Left lung (tissue), 10 donors: ENCODE data around the gene ZNF605. TPM values are rescaled to one million over a fixed set of nuclear protein-coding genes. Genes with fewer than 3 reads are reported as not detected.

Source experiments
- ATAC-seq: fragments of 200-7000 bp; cut with Tn5 transposase; one replicate; pipeline ENCODE4 v1.9.1; 2020; ENCODE audit warnings: moderate library complexity
- DNase-seq, 4 donors: peaks; one replicate each; pipeline ENCODE4 v3.0.0-alpha.2; 2013 to 2020
- H3K27ac ChIP-seq, 2 donors: fragments of 200-600 bp; sonication (generic) in 1 of 2; one replicate each; pipeline versions ENCODE4 v1.5.0 to v1.8.0; 2020 to 2021
- H3K27me3 ChIP-seq, 2 donors: fragments of 200-600 bp; sonication (generic) in 1 of 2; one replicate each; pipeline versions ENCODE4 v1.5.0 to v1.8.0; 2020 to 2021
- H3K36me3 ChIP-seq, 2 donors: fragments of 200-600 bp; sonication (generic) in 1 of 2; one replicate each; pipeline versions ENCODE4 v1.5.0 to v1.8.0; 2020 to 2021
- H3K4me1 ChIP-seq, 2 donors: fragments of 200-600 bp; one replicate each; pipeline ENCODE4 v1.8.0; 2021
- H3K4me3 ChIP-seq, 2 donors: fragments of 200-600 bp; sonication (generic) in 1 of 2; one replicate each; pipeline versions ENCODE4 v1.5.0 to v1.8.0; 2020 to 2021; ENCODE audit warnings: mild to moderate bottlenecking in 1 of 2
- H3K9me3 ChIP-seq, 2 donors: fragments of 200-600 bp; sonication (generic) in 1 of 2; one replicate each; pipeline versions ENCODE4 v1.5.0 to v1.8.0; 2020 to 2021
- CTCF ChIP-seq, 2 donors: fragments of 200-600 bp; sonication (generic) in 1 of 2; IDR thresholded peaks; one replicate each; pipeline versions ENCODE4 v1.5.0 to v1.8.0; 2021; ENCODE audit warnings: antibody characterized with exemption in 2 of 2
- intact Hi-C, 2 donors: fragments of 100-400 bp; cut with DNase I; formaldehyde crosslinking; loops; one replicate each; pipeline versions ENCODE4 v1.11.2 to v1.14.2; 2022
- polyA plus RNA-seq, 6 donors: library from polyadenylated mRNA; unstranded; fragments of 120-200 nt; gene quantifications; one replicate each; pipeline ENCODE4 v1.2.1, GENCODE V29; 2013; ENCODE audit not compliant: insufficient read length in 6 of 6
- total RNA-seq, 2 donors: library from RNA; stranded (reverse); fragmentation: NEBNext Ultra II Directional; extraction: Animal tissue kit (Norgen Biotek cat#: 25700); gene quantifications; one replicate each; pipeline ENCODE4 v1.2.1, GENCODE V29; 2021
- donor health status: DM: no; HTN: yes; CAD: no.
- donor health status: DM: no; HTN: no; CAD: no.

ZNF605 gene
- total and polyA plus RNA-seq, 8 donors = 14.7 to 28.7 (median 24.4) TPM

- Histone ChIP-seq H3K9me3 (peaks cover 0 to 56% of the 10 kb centered on the region in 2 donors), H3K27me3 (no peaks in the 10 kb centered on the region)
- intact Hi-C loops = no loop called here
Observed at GRCh38 chr12:132953163-132953425, 3.0 kb downstream of the ZNF605 start.

GRCh38 chr12:132952371-132953162, 3.5 kb downstream of the ZNF605 start:
- Histone ChIP-seq H3K27me3 (no peaks in the 10 kb centered on the region), H3K9me3 (peaks cover 0 to 61% of the 10 kb centered on the region in 2 donors), H3K27ac (no peak overlapping the region), H3K4me3 (no peak overlapping the region), H3K36me3 (peaks cover 0 to 42% of the 10 kb centered on the region in 2 donors), H3K4me1 (peaks cover 0 to 12% of the 10 kb centered on the region in 2 donors)
- no peak for TF ChIP-seq CTCF (IDR thresholded peaks at IDR 0.05)
- DNase-seq (no peak), ATAC-seq (no peak)
- intact Hi-C loops = no loop called here

More at GRCh38 chr12:132953163-132953425, 3.0 kb downstream of the ZNF605 start:
- Histone ChIP-seq H3K4me1 (peaks cover 0 to 12% of the 10 kb centered on the region in 2 donors), H3K36me3 (peaks cover 0 to 37% of the 10 kb centered on the region in 2 donors), H3K27ac (no peak overlapping the region), H3K4me3 (no peak overlapping the region)
- DNase-seq (no peak), ATAC-seq (no peak)
- TF ChIP-seq CTCF (IDR thresholded peaks at IDR 0.05) = no peak

GRCh38 chr12:132951649-132952048, 4.5 kb downstream of the ZNF605 start:
- Histone ChIP-seq H3K9me3 (peaks cover 0 to 70% of the 10 kb centered on the region in 2 donors), H3K27me3 (no peaks in the 10 kb centered on the region), H3K36me3 (peaks cover 0 to 51% of the 10 kb centered on the region in 2 donors), H3K4me1 (peaks cover 0 to 12% of the 10 kb centered on the region in 2 donors), H3K4me3 (no peak overlapping the region), H3K27ac (no peak overlapping the region)
- no peak for DNase-seq
- no peak for ATAC-seq
- intact Hi-C loops = no loop called here
- TF ChIP-seq CTCF (IDR thresholded peaks at IDR 0.05) = no peak

- Histone ChIP-seq H3K27me3 (no peaks in the 10 kb centered on the region), H3K9me3 (peaks cover 0 to 77% of the 10 kb centered on the region in 2 donors), H3K4me1 (peaks cover 0 to 12% of the 10 kb centered on the region in 2 donors), H3K27ac (no peak overlapping the region), H3K36me3 (peaks cover 0 to 58% of the 10 kb centered on the region in 2 donors), H3K4me3 (no peak overlapping the region)
- ATAC-seq = no peak
- TF ChIP-seq CTCF (IDR thresholded peaks at IDR 0.05) = no peak
- no peak for DNase-seq
- intact Hi-C loops = no loop called here
Observed at GRCh38 chr12:132950844-132951535, 5.1 kb downstream of the ZNF605 start.
